HepG2 (cell line): Measurements from ENCODE around the gene ICE2. TPM values are rescaled to one million over a fixed set of nuclear protein-coding genes. Genes with fewer than 3 reads are reported as not detected.

ENCODE experiments used
- ATAC-seq: fragments of 200-7000 bp; cut with Tn5 transposase; 3 replicates; pipeline ENCODE4 v1.9.1; 2020; ENCODE audit warnings: mild to moderate bottlenecking, moderate library complexity
- BruUV-seq: library from RNA; stranded (reverse); fragments of 400-500 nt; replicated peaks from 2 replicates; lab custom pipeline; 2021; lab: Mats Ljungman, UMichigan
- CTCF ChIA-PET: fragments of 300-600 bp; formaldehyde crosslinking; extraction: SDS; loops from one replicate; lab custom pipeline; 2021; ENCODE audit warnings: low total read pairs, inconsistent platforms, low intra/inter-chr PET ratio; lab: Yijun Ruan, JAX
- POLR2A ChIA-PET: fragments of 350-600 bp; sonication (Branson Sonifier 250); formaldehyde crosslinking; loops from one replicate; lab custom pipeline; 2020; ENCODE audit warnings: antibody characterized with exemption, inconsistent platforms; lab: Yijun Ruan, JAX
- DNase-seq: peaks from one replicate; pipeline ENCODE4 v3.0.0-alpha.2; 2015; ENCODE audit warnings: low spot score
- FAIRE-seq: peaks from 3 replicates; lab custom pipeline; 2011; peaks lifted over from hg19 to GRCh38; lab: Jason Lieb, UNC
- H2AFZ ChIP-seq: one replicate; pipeline ENCODE4 v1.6.1; 2011; ENCODE audit warnings: low read length, inconsistent platforms
- H3K27ac ChIP-seq: fragments of 300-600 bp; 3 replicates; pipeline ENCODE4 v1.8.0; 2011; ENCODE audit warnings: mixed run types, mild to moderate bottlenecking, mixed read lengths, low read length, inconsistent platforms; ENCODE audit not compliant: insufficient read depth; ENCODE audit errors: extremely low read length
- H3K27me3 ChIP-seq, 2 experiments: fragments of 200-600 bp in 1 of 2; 2 replicates in 1 of 2; 3 replicates in 1 of 2; pipeline versions ENCODE4 v1.6.0 to v1.8.0; 2011; ENCODE audit warnings: low read length in 2 of 2, mild to moderate bottlenecking in 2 of 2, moderate library complexity in 2 of 2, inconsistent platforms in 1 of 2; ENCODE audit not compliant: insufficient read depth in 2 of 2, control insufficient read depth in 1 of 2
- H3K36me3 ChIP-seq, 2 experiments: fragments of 200-600 bp in 1 of 2; replicated peaks in 1 of 2; 2 replicates in 1 of 2; 3 replicates in 1 of 2; pipeline versions ENCODE4 v1.5.1 to v1.8.0; 2011; ENCODE audit warnings: low read length in 2 of 2, inconsistent platforms in 1 of 2; ENCODE audit not compliant: insufficient read depth in 2 of 2, control insufficient read depth in 1 of 2
- H3K4me1 ChIP-seq: 2 replicates; pipeline ENCODE4 v1.5.1; 2012; ENCODE audit warnings: low read length, inconsistent platforms; ENCODE audit not compliant: insufficient read depth
- H3K4me2 ChIP-seq: 2 replicates; pipeline ENCODE4 v1.6.0; 2011; ENCODE audit warnings: low read depth, low read length, inconsistent platforms
- H3K4me3 ChIP-seq, 3 experiments: fragments of 200-600 bp in 1 of 3; sonication (generic), shearing (Covaris generic) in 1 of 3; replicated peaks in 1 of 3; 2 replicates each; pipeline ENCODE4 v1.5.1; 2011 to 2016; ENCODE audit warnings: low read length in 3 of 3, inconsistent platforms in 2 of 3, low read depth in 2 of 3, mild to moderate bottlenecking in 2 of 3, control low read depth in 1 of 3, mixed read lengths in 1 of 3; ENCODE audit not compliant: insufficient read depth in 1 of 3
- H3K79me2 ChIP-seq: one replicate; pipeline ENCODE4 v1.6.1; 2011; ENCODE audit warnings: low read length, inconsistent platforms; ENCODE audit not compliant: insufficient read depth
- H3K9ac ChIP-seq: 2 replicates; pipeline ENCODE4 v1.6.0; 2011; ENCODE audit warnings: mild to moderate bottlenecking, low read depth, low read length, inconsistent platforms; ENCODE audit not compliant: insufficient read depth
- H3K9me3 ChIP-seq: 2 replicates; pipeline ENCODE4 v1.5.1; 2012; ENCODE audit warnings: mild to moderate bottlenecking, low read length
- H4K20me1 ChIP-seq: 2 replicates; pipeline ENCODE4 v1.6.0; 2011; ENCODE audit warnings: inconsistent platforms, mild to moderate bottlenecking, low read length, moderate library complexity; ENCODE audit not compliant: insufficient read depth
- ATF6 ChIP-seq: sonication (generic); formaldehyde crosslinking; conservative IDR thresholded peaks from 2 replicates; pipeline ENCODE4 v1.4.0; 2020; ENCODE audit warnings: missing genetic modification reagents
- FUBP1 ChIP-seq: sonication (generic); formaldehyde crosslinking; IDR thresholded peaks from 2 replicates; pipeline ENCODE4 v1.5.1; 2020; ENCODE audit warnings: missing genetic modification reagents, mild to moderate bottlenecking, borderline replicate concordance
- MIER2 ChIP-seq: IDR thresholded peaks from 2 replicates; pipeline ENCODE4 v1.6.1; 2016; ENCODE audit warnings: missing biosample characterization, missing genetic modification reagents
- NRL ChIP-seq: sonication (generic); formaldehyde crosslinking; IDR thresholded peaks from 2 replicates; pipeline ENCODE4 v1.5.0; 2020; ENCODE audit warnings: missing genetic modification reagents, mild to moderate bottlenecking, moderate library complexity, borderline replicate concordance
- RBFOX2 ChIP-seq: fragments of 200-400 bp; formaldehyde crosslinking; IDR thresholded peaks from 2 replicates; pipeline ENCODE4 v1.6.1; 2017; ENCODE audit warnings: low read depth, mild to moderate bottlenecking, low read length
- SMAD1 ChIP-seq: sonication (generic); formaldehyde crosslinking; IDR thresholded peaks from 2 replicates; pipeline ENCODE4 v1.4.0; 2020; ENCODE audit warnings: missing genetic modification reagents, low read depth, mild to moderate bottlenecking, borderline replicate concordance
- SPEN ChIP-seq: sonication (generic); formaldehyde crosslinking; IDR thresholded peaks from 2 replicates; pipeline ENCODE4 v1.5.1; 2020; ENCODE audit warnings: low read depth, mild to moderate bottlenecking, missing genetic modification reagents
- TCF12 ChIP-seq, 2 experiments: fragments of 450-650 bp in 1 of 2; sonication (generic) in 1 of 2; formaldehyde crosslinking in 1 of 2; IDR thresholded peaks; 2 replicates each; pipeline versions ENCODE4 v1.6.1 to v1.8.0; 2017 to 2022; ENCODE audit warnings: antibody characterized with exemption in 1 of 2, mild to moderate bottlenecking in 1 of 2, missing genetic modification reagents in 1 of 2, moderate library complexity in 1 of 2
- ZFP91 ChIP-seq: sonication (generic); formaldehyde crosslinking; IDR thresholded peaks from 2 replicates; pipeline ENCODE4 v1.9.0; 2022; ENCODE audit warnings: missing genetic modification reagents, mild to moderate bottlenecking, borderline replicate concordance
- ZNF687 ChIP-seq: sonication (generic); formaldehyde crosslinking; IDR thresholded peaks from 2 replicates; pipeline ENCODE4 v1.5.1; 2020; ENCODE audit warnings: mild to moderate bottlenecking, missing genetic modification reagents, moderate library complexity
- ZNF788 ChIP-seq: sonication (generic); formaldehyde crosslinking; IDR thresholded peaks from 2 replicates; pipeline ENCODE4 v1.5.0; 2020; ENCODE audit warnings: mild to moderate bottlenecking, missing genetic modification reagents, borderline replicate concordance
- WGBS: methylation state at CpG from one replicate; pipeline ENCODE4 v1.1.6; 2017; ENCODE audit warnings: low lambda C conversion rate; 5-methylcytosine and 5-hydroxymethylcytosine counted together
- in situ Hi-C: cut with HindIII; loops from 2 replicates; pipeline ENCODE4 v1.10.0; 2017; ENCODE audit warnings: low pct_unique_long_range_greater_than_20kb; ENCODE audit not compliant: extremely low pct_ligation_motif_present
- intact Hi-C: fragments of 100-400 bp; cut with micrococcal nuclease; formaldehyde crosslinking; loops from one replicate; pipeline ENCODE4 v1.10.0; 2022; ENCODE audit not compliant: unreplicated experiment
- polyA plus RNA-seq, 8 experiments: library from polyadenylated mRNA; depleted of rRNA in 3 of 8; stranded (reverse) in 7 of 8; unstranded in 1 of 8; fragments of >200 nt; fragmentation: Illumina TruSeq in 4 of 8; extraction: Trizol in 4 of 8; gene quantifications; 2 replicates each; pipeline versions ENCODE4 v1.2.1 to v1.2.3, GENCODE V29; 2011 to 2016; ENCODE audit warnings: low read depth in 4 of 8, missing spikeins in 1 of 8, mixed read lengths in 1 of 8; ENCODE audit not compliant: insufficient read depth in 1 of 8
- total RNA-seq, 5 experiments: library from RNA; depleted of rRNA; stranded (reverse); fragments of >200 nt; fragmentation: Illumina TruSeq; extraction: Trizol; gene quantifications; 2 replicates each; pipeline ENCODE4 v1.2.3, GENCODE V29; 2016; ENCODE audit warnings: low read depth in 1 of 5

ICE2 gene
- total and polyA plus RNA-seq, 2 of the 13 experiments (the other 11 are each of a cell fraction or from before 2014, with no cell fraction given) = 24.8 to 26.4 TPM

DNA sequence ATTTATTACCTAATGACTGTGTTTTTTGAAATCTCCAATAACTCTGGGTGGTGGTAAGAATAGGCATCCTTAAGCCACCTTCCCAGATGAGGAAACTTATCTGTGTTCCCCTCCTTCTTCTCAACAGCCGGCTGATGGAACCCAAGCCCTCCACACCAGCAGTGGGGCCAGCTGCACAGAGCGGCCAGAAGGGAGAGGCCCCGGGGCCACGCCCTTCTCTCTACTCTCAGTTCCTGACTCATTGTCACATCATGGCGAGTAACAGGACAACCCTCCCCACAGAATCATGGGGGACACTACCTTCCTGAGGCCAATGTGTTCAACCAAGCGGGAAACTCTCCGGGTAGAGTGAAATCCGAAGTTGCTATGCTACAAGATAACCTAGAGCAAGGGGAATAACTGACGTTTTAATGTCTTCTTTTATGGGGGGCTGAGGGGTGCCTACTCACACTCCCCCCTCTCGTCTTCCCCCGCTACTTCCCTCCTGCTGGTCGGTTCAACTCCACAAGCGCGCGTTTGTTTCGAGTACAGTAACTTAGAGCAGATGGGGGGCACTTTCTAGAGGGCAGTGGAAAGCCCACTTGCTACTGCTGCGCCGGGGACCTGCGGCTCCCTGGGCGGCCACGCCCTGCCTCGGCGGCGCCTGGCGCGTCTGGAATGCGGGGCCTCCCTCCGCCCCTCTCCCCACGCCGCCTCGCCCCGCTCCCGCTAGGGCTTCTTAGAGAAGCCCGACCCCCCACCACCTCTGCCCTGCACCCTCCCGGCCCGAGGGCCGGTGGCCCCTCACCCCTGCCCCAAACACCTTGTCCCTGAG, 81.8 kb downstream of the ICE2 start:
- POLR2A ChIA-PET = no interaction called here
- no peak overlapping the region for H2AFZ ChIP-seq
- FAIRE-seq (no peak), DNase-seq (no peak), ATAC-seq (no peak)
- peak overlapping the region; percentile 39 for H3K27ac ChIP-seq
- H3K9me3 ChIP-seq = no peaks in the 10 kb centered on the region
- WGBS = 97% methylated on average over 29 of the region's 37 CpGs
- peak overlapping the region; percentile 5; the same call in 1 of the 2 replicates for H3K9ac ChIP-seq
- CTCF ChIA-PET = no interaction called here
- H3K36me3 ChIP-seq = peaks cover 1 to 12% of the 10 kb centered on the region in 2 experiments; a peak in 3 of 5 replicates
- no peaks in the 10 kb centered on the region for H4K20me1 ChIP-seq
- H3K4me3 ChIP-seq = no peak overlapping the region
- in situ Hi-C loops (no loop called here), intact Hi-C loops (no loop called here)
- BruUV-seq = no TSS peak
- no peak overlapping the region for H3K4me2 ChIP-seq
- H3K79me2 ChIP-seq = peaks cover 69% of the 10 kb centered on the region
- H3K27me3 ChIP-seq = no peaks in the 10 kb centered on the region
- H3K4me1 ChIP-seq = peaks cover 91% of the 10 kb centered on the region
- TF ChIP-seq FUBP1 (CRISPR knock-in tag) (no peak), RBFOX2 (peak; percentile 51; the same call in 1 of the 2 replicates), NRL (CRISPR knock-in tag) (no peak), SMAD1 (no peak), MIER2 (CRISPR knock-in tag) (no peak), TCF12 (IDR thresholded peaks at IDR 0.05) (no peak), TCF12 (CRISPR knock-in tag; IDR thresholded peaks at IDR 0.05) (no peak), SPEN (CRISPR knock-in tag) (no peak), ZNF788 (CRISPR knock-in tag) (no peak), ATF6 (CRISPR knock-in tag) (no peak), ZNF687 (CRISPR knock-in tag) (peak; percentile 13; the same call in 1 of the 2 replicates), ZFP91 (CRISPR knock-in tag) (no peak)
